ENCODE results near the gene MRNIP.
A peak's percentile ranks its signal among the peaks of the same experiment; 100 is the strongest.

The MRNIP gene

GRCh38 chr5:179802207-179802883 is 56.3 kb downstream of the MRNIP start:
- no peak overlapping the region for H3K4me3 ChIP-seq (ENCODE audit: low read length)
- TF ChIP-seq CTCF (IDR thresholded peaks at IDR 0.05; ENCODE audit: insufficient read depth, low read depth, low read length, missing control alignments), result no peak
- peak; percentile 66 for DNase-seq (ENCODE audit: low read depth)

DNA sequence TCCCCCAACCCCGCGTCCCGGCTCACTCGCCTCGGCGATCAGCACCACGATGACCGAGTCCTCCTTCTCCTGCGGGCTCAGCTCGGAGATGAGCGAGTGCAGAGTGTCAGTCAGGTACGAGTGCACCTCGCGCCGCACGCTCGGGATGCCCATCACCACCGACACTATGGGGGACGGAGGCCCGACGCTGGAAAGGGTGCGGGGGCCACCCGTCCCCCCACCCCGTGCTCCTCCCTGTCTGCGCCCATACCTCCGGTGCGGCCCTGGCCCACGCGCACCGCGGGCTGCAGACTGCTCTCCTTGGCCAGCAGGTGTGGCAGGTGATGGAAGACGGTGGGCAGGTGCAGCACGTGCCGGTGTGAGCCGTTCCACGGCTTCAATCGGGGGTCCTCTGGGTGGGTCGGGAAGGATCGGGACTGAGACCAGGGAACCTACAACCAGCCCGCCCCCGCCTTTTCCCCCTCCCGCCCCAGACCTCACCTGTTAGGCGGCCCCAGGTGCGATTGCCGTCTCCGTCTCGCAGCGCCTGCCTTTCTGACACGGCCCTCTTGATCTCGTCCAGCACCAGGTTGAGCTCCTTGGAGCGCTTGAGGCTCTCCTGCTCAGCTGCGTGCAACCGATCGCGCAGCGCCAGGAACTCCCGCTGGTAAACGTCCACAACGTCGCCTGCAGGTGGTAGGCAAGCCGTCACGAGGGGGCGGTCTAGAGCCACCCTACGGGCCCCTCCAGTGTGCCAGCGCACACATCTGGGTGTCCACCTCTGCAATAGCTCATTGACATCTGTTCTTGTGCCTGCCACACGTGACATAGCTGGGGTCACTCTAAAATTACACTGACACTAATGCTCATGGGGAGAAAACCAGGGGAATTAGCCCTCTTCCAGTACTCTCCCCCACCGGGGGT is 57.1 kb downstream of the MRNIP start:
- no peak overlapping the region for H3K4me3 ChIP-seq (ENCODE audit: low read length)
- peak; percentile 75 for TF ChIP-seq CTCF (IDR thresholded peaks at IDR 0.05; ENCODE audit: insufficient read depth, low read depth, low read length, missing control alignments)
- DNase-seq (ENCODE audit: low read depth), result peak; percentile 73

- H3K4me3 ChIP-seq (ENCODE audit: low read length), result no peak overlapping the region
- TF ChIP-seq CTCF (IDR thresholded peaks at IDR 0.05; ENCODE audit: insufficient read depth, low read depth, low read length, missing control alignments), result no peak
- DNase-seq (ENCODE audit: low read depth), result no peak
Observed at GRCh38 chr5:179800696-179801201, 57.9 kb downstream of the MRNIP start.

DNA sequence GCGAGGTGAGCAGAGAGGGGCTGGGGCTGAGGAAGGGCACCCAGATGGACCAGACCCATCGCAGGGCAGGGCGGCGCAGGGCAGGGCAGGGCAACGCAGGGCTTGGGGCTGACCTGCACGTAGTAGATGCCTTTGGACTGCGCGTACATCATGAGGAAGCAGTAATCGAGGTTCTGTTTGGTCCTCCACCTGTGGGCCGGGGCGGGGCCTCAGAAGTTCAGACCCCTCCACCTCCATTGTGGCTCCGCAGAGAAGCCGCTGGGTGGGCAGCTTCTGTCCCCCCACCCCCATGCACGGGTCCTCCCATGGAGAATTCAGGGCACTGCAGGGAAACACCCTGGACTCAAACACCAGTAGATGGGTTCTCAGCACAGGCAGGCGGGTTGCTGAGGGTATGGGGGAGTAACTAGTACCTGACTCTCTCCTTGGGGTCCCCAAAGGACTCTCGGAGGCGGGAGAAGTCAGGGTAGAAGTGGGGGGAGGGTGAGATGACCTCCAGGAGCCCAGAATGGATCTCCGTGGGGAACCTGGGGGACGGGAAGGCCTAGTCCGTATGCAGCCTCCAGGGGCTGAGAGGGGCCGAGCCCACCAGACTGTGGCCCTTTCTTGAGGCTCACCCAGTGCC is 58.4 kb downstream of the MRNIP start:
- no peak overlapping the region for H3K4me3 ChIP-seq (ENCODE audit: low read length)
- DNase-seq (ENCODE audit: low read depth), result no peak
- TF ChIP-seq CTCF (IDR thresholded peaks at IDR 0.05; ENCODE audit: insufficient read depth, low read depth, low read length, missing control alignments), result no peak

GRCh38 chr5:179799644-179799973 is 59.0 kb downstream of the MRNIP start:
- DNase-seq (ENCODE audit: low read depth), result no peak
- no peak overlapping the region for H3K4me3 ChIP-seq (ENCODE audit: low read length)
- no peak for TF ChIP-seq CTCF (IDR thresholded peaks at IDR 0.05; ENCODE audit: insufficient read depth, low read depth, low read length, missing control alignments)

DNA sequence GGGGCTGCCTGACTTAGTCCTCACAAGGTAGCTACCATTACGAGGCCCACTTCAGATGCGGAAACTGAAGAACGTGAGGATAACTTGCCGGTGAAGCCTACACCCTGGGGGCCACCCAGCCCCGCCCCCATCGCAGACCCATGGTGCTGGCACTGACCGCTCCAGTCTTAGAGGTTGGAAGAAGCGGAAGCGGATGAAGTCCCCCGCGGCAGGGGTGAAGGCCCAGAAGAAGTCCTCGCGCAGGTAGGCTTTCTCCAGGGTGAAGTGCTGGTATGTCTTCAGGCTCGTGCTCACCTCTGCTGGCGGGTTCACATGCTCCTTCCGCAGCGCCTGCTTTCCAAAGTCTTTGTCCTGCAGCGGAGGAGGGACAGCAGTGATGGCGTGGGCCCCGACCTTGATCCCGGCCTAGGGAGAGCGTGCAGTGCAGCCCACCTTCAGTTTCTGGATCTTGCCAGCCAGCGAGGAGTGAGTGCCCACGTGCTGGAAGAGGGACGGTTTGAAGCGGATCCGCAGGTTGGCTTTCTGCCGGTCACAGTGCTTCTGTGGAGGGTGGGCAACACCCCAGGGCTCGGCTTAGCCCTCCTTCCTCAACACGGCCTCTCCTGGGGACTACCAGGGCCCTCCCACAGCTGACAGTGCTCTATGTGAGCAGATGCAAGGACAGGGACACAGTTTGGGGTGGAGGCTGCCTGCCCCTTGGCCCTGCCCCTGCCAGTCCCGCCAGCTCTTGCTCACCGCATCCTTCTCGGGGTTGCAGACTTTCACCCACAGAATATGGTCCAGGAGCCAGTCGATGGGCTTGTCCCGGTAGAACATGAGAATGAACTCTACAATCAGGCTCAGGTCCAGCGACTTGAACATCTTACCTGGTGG is 59.6 kb downstream of the MRNIP start:
- TF ChIP-seq CTCF (IDR thresholded peaks at IDR 0.05; ENCODE audit: insufficient read depth, low read depth, low read length, missing control alignments), result no peak
- DNase-seq (ENCODE audit: low read depth), result no peak
- H3K4me3 ChIP-seq (ENCODE audit: low read length), result no peak overlapping the region

Data from epithelial cell of esophagus (primary cell).